Endodermal cell (in vitro differentiated cells): ENCODE measurements around the gene SLC19A1. TPM values are rescaled to one million over a fixed set of nuclear protein-coding genes. Genes with fewer than 3 reads are reported as not detected.

Experiments used
- DNase-seq: peaks from one replicate; pipeline ENCODE4 v3.0.0-alpha.2; 2017
- H3K27ac ChIP-seq: 2 replicates; pipeline ENCODE4 v1.5.1; 2013; ENCODE audit warnings: mild to moderate bottlenecking, low read depth, low read length, moderate library complexity
- H3K27me3 ChIP-seq: 2 replicates; pipeline ENCODE4 v1.6.1; 2013; ENCODE audit warnings: mild to moderate bottlenecking, low read length, moderate library complexity; ENCODE audit not compliant: insufficient read depth, control insufficient read depth, poor library complexity, severe bottlenecking
- H3K36me3 ChIP-seq: 2 replicates; pipeline ENCODE4 v1.7.0; 2013; ENCODE audit warnings: mild to moderate bottlenecking, low read length, moderate library complexity; ENCODE audit not compliant: control insufficient read depth, insufficient read depth
- H3K4me1 ChIP-seq: one replicate; pipeline ENCODE4 v1.7.0; 2013; ENCODE audit warnings: low read length; ENCODE audit not compliant: control insufficient read depth, insufficient read depth
- H3K4me3 ChIP-seq: 2 replicates; pipeline ENCODE4 v1.5.1; 2013; ENCODE audit warnings: mild to moderate bottlenecking, low read length, moderate library complexity
- H3K9ac ChIP-seq: 2 replicates; pipeline ENCODE4 v1.6.1; 2013; ENCODE audit warnings: mild to moderate bottlenecking, low read length, moderate library complexity; ENCODE audit not compliant: poor library complexity, severe bottlenecking; ENCODE audit errors: extremely low read depth
- H3K9me3 ChIP-seq: 2 replicates; pipeline ENCODE4 v1.6.1; 2013; ENCODE audit warnings: mild to moderate bottlenecking, low read length, moderate library complexity; ENCODE audit not compliant: control insufficient read depth
- H3K27ac Mint-ChIP-seq: 2 replicates; pipeline ENCODE4 v1.8.0; 2020; ENCODE audit warnings: mixed read lengths
- H3K27me3 Mint-ChIP-seq: 2 replicates; pipeline ENCODE4 v1.8.0; 2021; ENCODE audit warnings: mild to moderate bottlenecking, mixed read lengths; ENCODE audit not compliant: insufficient read depth
- H3K36me3 Mint-ChIP-seq: 2 replicates; pipeline ENCODE4 v1.8.0; 2020; ENCODE audit warnings: low read depth, mixed read lengths
- H3K4me1 Mint-ChIP-seq: 2 replicates; pipeline ENCODE4 v1.8.0; 2020; ENCODE audit warnings: mixed read lengths
- H3K4me3 Mint-ChIP-seq: 2 replicates; pipeline ENCODE4 v1.8.0; 2020; ENCODE audit warnings: mild to moderate bottlenecking, moderate library complexity, mixed read lengths
- H3K9me3 Mint-ChIP-seq: 2 replicates; pipeline ENCODE4 v1.8.0; 2020; ENCODE audit warnings: mild to moderate bottlenecking, mixed read lengths
- CTCF ChIP-seq: fragments of 200-600 bp; sonication (generic); conservative IDR thresholded peaks from 2 replicates; pipeline ENCODE4 v1.5.0; 2021; ENCODE audit warnings: antibody characterized with exemption, mild to moderate bottlenecking
- WGBS, 2 experiments: methylation state at CpG; one replicate each; pipeline versions ENCODE4 v1.1.5 to v1.1.7; 2013; ENCODE audit warnings: missing lambda C conversion rate in 2 of 2, mixed read lengths in 1 of 2; ENCODE audit not compliant: insufficient coverage in 1 of 2, insufficient read length in 1 of 2; 5-methylcytosine and 5-hydroxymethylcytosine counted together
- total RNA-seq, 2 donors: library from RNA; stranded (reverse); fragmentation: NEBNext Ultra II Directional in 1 of 2; extraction: Animal tissue kit (Norgen Biotek cat#: 25700) in 1 of 2; gene quantifications; 2 replicates in 1 of 2; 3 replicates in 1 of 2; pipeline ENCODE4 v1.2.1, GENCODE V29; 2021

The SLC19A1 gene
- total RNA-seq, 2 donors from 2014 or later = 28.8 to 29.4 TPM

GRCh38 chr21:45479691-45480675, 62.3 kb downstream of the SLC19A1 start:
- no peak overlapping the region for H3K4me3 Mint-ChIP-seq
- Histone ChIP-seq H3K4me3 (no peak overlapping the region), H3K27ac (no peak overlapping the region), H3K27me3 (no peaks in the 10 kb centered on the region), H3K9ac (no peak overlapping the region), H3K9me3 (no peaks in the 10 kb centered on the region), H3K4me1 (peaks cover 6% of the 10 kb centered on the region), H3K36me3 (peaks cover 83% of the 10 kb centered on the region)
- no peaks in the 10 kb centered on the region for H3K27me3 Mint-ChIP-seq
- no peak for DNase-seq
- no peaks in the 10 kb centered on the region for H3K9me3 Mint-ChIP-seq
- peaks cover 6% of the 10 kb centered on the region for H3K4me1 Mint-ChIP-seq
- H3K36me3 Mint-ChIP-seq = peaks cover 57% of the 10 kb centered on the region
- no peak overlapping the region for H3K27ac Mint-ChIP-seq
- 96 to 99% methylated on average over 25 to 37 of the region's 37 CpGs for WGBS, 2 experiments
- no peak for TF ChIP-seq CTCF

GRCh38 chr21:45478816-45479669, 63.2 kb downstream of the SLC19A1 start:
- H3K27me3 ChIP-seq = no peaks in the 10 kb centered on the region
- Mint-ChIP-seq H3K9me3 (no peaks in the 10 kb centered on the region), H3K27me3 (no peaks in the 10 kb centered on the region), H3K4me1 (peaks cover 6% of the 10 kb centered on the region), H3K27ac (no peak overlapping the region), H3K4me3 (no peak overlapping the region), H3K36me3 (peaks cover 57% of the 10 kb centered on the region)
- H3K27ac ChIP-seq = no peak overlapping the region
- H3K4me1 ChIP-seq = peaks cover 6% of the 10 kb centered on the region
- H3K36me3 ChIP-seq = peaks cover 82% of the 10 kb centered on the region
- H3K4me3 ChIP-seq = no peak overlapping the region
- no peak for DNase-seq
- WGBS, 2 experiments = 92 to 96% methylated on average over 19 to 28 of the region's 31 CpGs
- no peaks in the 10 kb centered on the region for H3K9me3 ChIP-seq
- H3K9ac ChIP-seq = no peak overlapping the region
- no peak for TF ChIP-seq CTCF

GRCh38 chr21:45478115-45478801, 64.0 kb downstream of the SLC19A1 start:
- 80 to 93% methylated on average over 15 to 32 of the region's 32 CpGs for WGBS, 2 experiments
- Mint-ChIP-seq H3K36me3 (peaks cover 58% of the 10 kb centered on the region), H3K27me3 (no peaks in the 10 kb centered on the region), H3K4me1 (peaks cover 6% of the 10 kb centered on the region), H3K9me3 (no peaks in the 10 kb centered on the region), H3K27ac (peak overlapping the region; percentile 88), H3K4me3 (no peak overlapping the region)
- Histone ChIP-seq H3K4me1 (peaks cover 6% of the 10 kb centered on the region), H3K9ac (no peak overlapping the region), H3K27me3 (no peaks in the 10 kb centered on the region), H3K36me3 (peaks cover 81% of the 10 kb centered on the region), H3K4me3 (no peak overlapping the region), H3K9me3 (no peaks in the 10 kb centered on the region), H3K27ac (no peak overlapping the region)
- DNase-seq = peak; percentile 93
- TF ChIP-seq CTCF = peak; percentile 86
